GM12864 (cell line): ENCODE data around the gene NPC1L1.
A peak's percentile ranks its signal among the peaks of the same experiment; 100 is the strongest.

Source experiments
- DNase-seq: peaks from one replicate; pipeline ENCODE4 v3.0.0-alpha.2; 2011; ENCODE audit warnings: low read depth
- H3K4me3 ChIP-seq: 2 replicates; pipeline ENCODE4 v1.5.1; 2011; ENCODE audit warnings: mild to moderate bottlenecking, low read depth, low read length, control low read depth
- CTCF ChIP-seq: IDR thresholded peaks from 2 replicates; pipeline ENCODE4 v1.5.1; 2011; ENCODE audit warnings: low read depth, mild to moderate bottlenecking, moderate library complexity, low read length, control low read depth, inconsistent platforms; ENCODE audit errors: missing control alignments

NPC1L1 gene

GRCh38 chr7:44541028-44541869, at the start of gene NPC1L1:
Gene NPC1L1, minus strand, starts transcription at chr7:44541330. Its CDS starts 71 bp downstream, at chr7:44541259.
- TF ChIP-seq CTCF: no peak
- H3K4me3 ChIP-seq: no peak within 1 kb of the TSS
- DNase-seq: no peak

GRCh38 chr7:44590910-44591309, 49.8 kb upstream of the NPC1L1 start:
- no peak overlapping the region for H3K4me3 ChIP-seq
- no peak for TF ChIP-seq CTCF
- no peak for DNase-seq

- no peak overlapping the region for H3K4me3 ChIP-seq
- peak; percentile 56 for TF ChIP-seq CTCF
- DNase-seq: no peak
Measured at GRCh38 chr7:44587843-44588711, 46.9 kb upstream of the NPC1L1 start.

GRCh38 chr7:44583146-44583865, 42.2 kb upstream of the NPC1L1 start:
- DNase-seq: no peak
- no peak for TF ChIP-seq CTCF
- H3K4me3 ChIP-seq: peak overlapping the region; percentile 94

GRCh38 chr7:44581879-44582603, 40.9 kb upstream of the NPC1L1 start, which contains the start of gene TMED4:
Gene TMED4, minus strand, starts transcription at chr7:44582231. Its CDS starts 25 bp downstream, at chr7:44582206.
- peak; percentile 96 for DNase-seq
- H3K4me3 ChIP-seq: peak within 1 kb of the TSS; percentile 94
- no peak for TF ChIP-seq CTCF
